ENCODE measurements around the gene RAD51B.

The RAD51B gene

DNA sequence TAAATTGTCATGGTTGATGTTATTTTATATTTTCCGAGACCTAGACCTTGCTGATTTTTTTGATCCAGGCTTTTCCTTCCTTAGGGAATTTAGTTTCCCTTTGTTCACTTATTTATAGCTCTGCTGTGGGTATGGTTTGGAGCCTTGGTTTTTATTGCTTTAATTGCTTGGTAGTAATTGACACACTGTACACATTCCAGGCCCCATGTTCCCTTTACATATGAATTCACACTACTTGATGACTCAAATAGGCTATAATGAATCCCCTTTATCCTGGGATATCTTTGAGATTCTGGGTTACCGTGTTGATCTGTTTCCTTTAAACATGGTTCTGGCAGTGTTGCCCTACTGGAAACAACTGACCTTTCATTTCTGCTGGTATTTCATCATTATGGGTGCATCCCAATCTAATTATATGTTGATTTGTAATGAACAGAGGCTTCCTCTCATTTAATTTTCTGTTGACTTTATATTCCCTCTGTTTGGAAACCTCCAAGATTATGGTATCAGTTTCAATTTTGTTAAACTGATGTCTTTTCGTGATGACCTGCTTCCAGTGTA lies 424.0 kb downstream of the RAD51B start:
- TF ChIP-seq, protein P1, sequence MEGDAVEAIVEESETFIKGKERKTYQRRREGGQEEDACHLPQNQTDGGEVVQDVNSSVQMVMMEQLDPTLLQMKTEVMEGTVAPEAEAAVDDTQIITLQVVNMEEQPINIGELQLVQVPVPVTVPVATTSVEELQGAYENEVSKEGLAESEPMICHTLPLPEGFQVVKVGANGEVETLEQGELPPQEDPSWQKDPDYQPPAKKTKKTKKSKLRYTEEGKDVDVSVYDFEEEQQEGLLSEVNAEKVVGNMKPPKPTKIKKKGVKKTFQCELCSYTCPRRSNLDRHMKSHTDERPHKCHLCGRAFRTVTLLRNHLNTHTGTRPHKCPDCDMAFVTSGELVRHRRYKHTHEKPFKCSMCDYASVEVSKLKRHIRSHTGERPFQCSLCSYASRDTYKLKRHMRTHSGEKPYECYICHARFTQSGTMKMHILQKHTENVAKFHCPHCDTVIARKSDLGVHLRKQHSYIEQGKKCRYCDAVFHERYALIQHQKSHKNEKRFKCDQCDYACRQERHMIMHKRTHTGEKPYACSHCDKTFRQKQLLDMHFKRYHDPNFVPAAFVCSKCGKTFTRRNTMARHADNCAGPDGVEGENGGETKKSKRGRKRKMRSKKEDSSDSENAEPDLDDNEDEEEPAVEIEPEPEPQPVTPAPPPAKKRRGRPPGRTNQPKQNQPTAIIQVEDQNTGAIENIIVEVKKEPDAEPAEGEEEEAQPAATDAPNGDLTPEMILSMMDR (IDR thresholded peaks at IDR 0.05; ENCODE audit: insufficient read depth, missing control alignments): no peak
- DNase-seq (ENCODE audit: insufficient read length, low spot score) (no peak), FAIRE-seq (no peak)

GRCh38 chr14:68244262-68244980 lies 424.8 kb downstream of the RAD51B start:
- DNase-seq (ENCODE audit: insufficient read length, low spot score) (no peak), FAIRE-seq (no peak)
- TF ChIP-seq, protein P1 (IDR thresholded peaks at IDR 0.05; ENCODE audit: insufficient read depth, missing control alignments): no peak

GRCh38 chr14:68245146-68246073 lies 425.8 kb downstream of the RAD51B start:
- FAIRE-seq (no peak), DNase-seq (ENCODE audit: insufficient read length, low spot score) (no peak)

GRCh38 chr14:68246074-68246785 lies 426.7 kb downstream of the RAD51B start:
- TF ChIP-seq, protein P1 (IDR thresholded peaks at IDR 0.05; ENCODE audit: insufficient read depth, missing control alignments): no peak
- DNase-seq (ENCODE audit: insufficient read length, low spot score) (no peak), FAIRE-seq (no peak)

More at GRCh38 chr14:68245146-68246073, 425.8 kb downstream of the RAD51B start:
- TF ChIP-seq, protein P1 (IDR thresholded peaks at IDR 0.05; ENCODE audit: insufficient read depth, missing control alignments): no peak

DNA sequence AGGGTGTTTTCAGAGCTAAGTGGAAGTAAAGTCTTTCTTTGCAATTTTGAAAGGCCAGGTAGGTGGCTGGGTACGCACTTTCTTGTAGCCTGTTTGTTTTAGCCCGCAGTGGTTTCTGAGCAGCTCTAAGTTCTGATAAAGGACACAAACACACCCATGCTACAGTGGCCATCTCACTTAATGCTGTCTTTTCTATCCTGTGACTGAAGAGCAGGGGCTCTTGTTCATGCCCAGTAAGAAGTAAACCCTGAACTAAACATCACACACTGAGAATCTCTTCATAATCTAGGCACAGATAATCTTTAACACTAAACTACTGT lies 427.2 kb downstream of the RAD51B start:
- TF ChIP-seq, protein P1 (IDR thresholded peaks at IDR 0.05; ENCODE audit: insufficient read depth, missing control alignments): no peak
- no peak for DNase-seq (ENCODE audit: insufficient read length, low spot score)
- no peak for FAIRE-seq

GRCh38 chr14:68247274-68247673 lies 427.7 kb downstream of the RAD51B start:
- FAIRE-seq (no peak), DNase-seq (ENCODE audit: insufficient read length, low spot score) (no peak)
- TF ChIP-seq, protein P1 (IDR thresholded peaks at IDR 0.05; ENCODE audit: insufficient read depth, missing control alignments): no peak
